H7 (cell line): ENCODE data around the gene IRF2BP1. TPM values are rescaled to one million over a fixed set of nuclear protein-coding genes. Genes with fewer than 3 reads are reported as not detected.
A peak's percentile ranks its signal among the peaks of the same experiment; 100 is the strongest.
"Not testable (repeated sequence)": the region's sequence is repeated elsewhere in the genome, so short reads cannot be mapped to it uniquely, and the experiment has no call there.

Experiments
- DNase-seq: peaks from one replicate; pipeline ENCODE4 v3.0.0; 2012
- H3K27me3 ChIP-seq: 2 replicates; pipeline ENCODE4 v1.6.0; 2011; ENCODE audit warnings: mild to moderate bottlenecking, low read length; ENCODE audit not compliant: control insufficient read depth, insufficient read depth
- H3K36me3 ChIP-seq: replicated peaks from 2 replicates; pipeline ENCODE4 v1.5.1; 2011; ENCODE audit warnings: low read length; ENCODE audit not compliant: control insufficient read depth, insufficient read depth
- H3K4me3 ChIP-seq: 2 replicates; pipeline ENCODE4 v1.5.1; 2011; ENCODE audit warnings: low read depth, mild to moderate bottlenecking, control low read depth, low read length, moderate library complexity; ENCODE audit not compliant: insufficient read depth
- total RNA-seq: library from RNA; depleted of rRNA; stranded (reverse); fragments of >200 nt; shearing (Covaris generic); gene quantifications from 2 replicates; pipeline ENCODE4 v1.2.3, GENCODE V29; 2014

The IRF2BP1 gene
- total RNA-seq, 1 experiment from 2014 or later, result 45.2 TPM

DNA sequence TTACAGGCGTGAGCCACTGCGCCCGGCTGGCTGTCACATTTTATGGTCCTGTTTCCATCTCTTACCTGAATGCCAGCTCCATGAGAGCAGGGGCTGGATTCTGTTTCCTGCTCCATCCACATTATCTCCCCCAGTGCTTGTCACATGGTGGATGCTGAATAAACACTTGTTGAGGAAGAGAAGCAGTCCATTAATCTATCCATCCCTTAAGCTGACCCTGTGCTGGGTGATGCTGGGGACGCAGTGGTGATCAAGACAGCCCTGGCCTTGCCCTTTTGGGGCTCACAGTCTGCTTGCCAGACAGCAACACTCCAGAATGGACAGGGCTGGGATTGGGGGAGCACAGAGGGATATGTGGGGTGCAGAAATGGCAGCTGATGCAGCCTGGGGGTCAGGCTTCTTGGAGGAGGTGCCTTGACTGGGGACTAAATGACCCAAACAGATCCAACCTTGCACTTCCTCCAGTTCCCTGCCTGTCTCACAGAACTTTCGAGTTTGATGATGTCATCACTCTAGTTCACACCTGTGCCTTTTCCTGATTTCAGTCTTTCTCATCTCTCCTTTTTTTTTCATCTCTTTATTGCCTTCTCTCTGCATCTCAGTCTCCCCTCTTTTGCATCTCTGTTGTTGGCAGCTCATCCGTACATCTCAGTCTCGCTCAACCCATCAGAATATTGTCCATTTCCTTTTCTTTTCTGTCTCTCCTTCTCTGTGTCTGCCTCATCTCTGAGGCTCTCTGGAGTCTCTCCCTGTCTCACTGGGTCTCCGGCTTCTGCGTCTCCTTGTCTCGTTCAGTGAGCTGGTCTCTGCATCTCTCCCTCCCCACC, 4.6 kb downstream of the IRF2BP1 start:
- H3K36me3 ChIP-seq, result no peaks in the 10 kb centered on the region
- DNase-seq, result peak; percentile 28
- no peaks in the 10 kb centered on the region for H3K27me3 ChIP-seq
- H3K4me3 ChIP-seq, result no peak overlapping the region

DNA sequence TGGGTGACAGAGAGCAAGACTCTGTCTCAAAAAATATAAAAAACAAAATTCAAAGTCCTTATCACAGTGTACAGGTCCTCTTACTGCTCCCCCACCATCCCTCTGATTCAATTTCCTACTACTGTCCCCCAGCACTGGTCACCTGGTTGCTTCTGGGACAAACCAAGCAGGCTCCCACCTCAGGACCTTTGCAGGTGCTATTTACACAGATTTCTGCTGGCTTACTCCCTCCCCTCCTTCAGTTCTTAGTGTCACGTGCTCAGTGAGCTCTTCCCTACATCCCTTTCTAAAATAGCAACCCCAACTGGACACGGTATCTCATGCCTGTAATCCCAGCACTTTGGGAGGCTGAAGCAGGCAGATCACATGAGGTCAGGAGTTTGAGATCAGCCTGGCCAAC, 6.0 kb downstream of the IRF2BP1 start:
- H3K27me3 ChIP-seq, result no peaks in the 10 kb centered on the region
- DNase-seq, result peak; percentile 7

DNA sequence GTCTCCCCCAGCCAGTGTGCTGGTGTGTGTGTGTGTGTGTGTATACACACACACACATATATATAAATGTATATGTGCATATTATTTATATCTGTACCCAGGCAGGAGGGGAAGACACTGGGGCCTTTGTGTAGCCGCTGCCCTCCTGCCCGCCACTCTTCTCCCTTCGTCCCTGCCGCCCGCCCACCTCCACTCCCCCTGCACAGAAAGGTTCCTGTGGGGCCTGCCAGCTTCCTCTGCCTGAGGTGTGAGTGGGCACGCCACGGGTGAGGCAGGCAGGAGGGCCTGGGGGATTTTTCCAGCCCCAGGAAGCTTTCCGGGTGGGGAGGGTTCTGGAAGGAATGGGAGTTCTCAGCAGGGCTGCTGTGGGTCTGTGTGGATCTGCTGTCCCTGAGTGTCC, 6.9 kb downstream of the IRF2BP1 start:
- DNase-seq, result peak; percentile 33
- no peaks in the 10 kb centered on the region for H3K27me3 ChIP-seq
- H3K36me3 ChIP-seq, result no peaks in the 10 kb centered on the region
- H3K4me3 ChIP-seq, result no peak overlapping the region

More for the DNA sequence above, 6.0 kb downstream of the IRF2BP1 start:
- Histone ChIP-seq H3K36me3 (no peaks in the 10 kb centered on the region), H3K4me3 (no peak overlapping the region)

DNA sequence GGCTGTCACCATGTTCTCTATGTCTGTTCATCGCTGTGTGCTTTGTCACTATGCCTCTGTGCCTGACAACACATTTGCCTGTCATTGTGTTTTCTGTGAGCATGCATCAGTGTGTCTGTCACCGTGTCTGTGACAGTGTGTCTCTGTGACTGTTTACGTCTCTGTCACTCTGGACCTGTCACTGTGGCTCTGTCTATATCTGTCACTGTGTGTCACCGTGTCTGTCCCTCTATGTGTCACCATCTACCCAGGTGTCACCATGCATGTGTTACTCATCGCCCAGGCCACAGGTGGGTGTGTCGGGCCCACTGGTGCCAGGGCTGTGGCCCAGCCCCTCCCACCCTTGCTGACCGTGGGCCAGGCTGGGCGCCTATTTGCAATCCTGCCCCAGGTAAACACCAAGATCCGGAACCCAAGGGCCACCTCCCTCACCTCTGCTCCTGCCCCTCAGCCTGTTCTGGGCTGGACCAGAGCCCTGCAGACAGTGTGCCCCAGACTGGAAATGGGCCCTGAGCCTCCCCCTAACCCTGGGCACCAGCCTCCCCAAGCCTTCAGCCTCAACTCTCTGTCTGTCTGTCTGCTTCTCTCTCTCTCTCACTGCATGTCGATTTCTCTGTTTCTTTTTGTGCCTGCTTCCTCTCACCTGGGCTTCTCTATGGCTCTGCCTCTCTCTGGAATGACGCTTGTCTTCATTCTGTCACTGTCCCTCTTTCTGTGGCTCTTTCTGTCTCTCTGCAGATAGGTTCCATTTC, 7.7 kb downstream of the IRF2BP1 start:
- Histone ChIP-seq H3K36me3 (no peaks in the 10 kb centered on the region), H3K27me3 (no peaks in the 10 kb centered on the region), H3K4me3 (no peak overlapping the region)
- DNase-seq, result peak; percentile 45

DNA sequence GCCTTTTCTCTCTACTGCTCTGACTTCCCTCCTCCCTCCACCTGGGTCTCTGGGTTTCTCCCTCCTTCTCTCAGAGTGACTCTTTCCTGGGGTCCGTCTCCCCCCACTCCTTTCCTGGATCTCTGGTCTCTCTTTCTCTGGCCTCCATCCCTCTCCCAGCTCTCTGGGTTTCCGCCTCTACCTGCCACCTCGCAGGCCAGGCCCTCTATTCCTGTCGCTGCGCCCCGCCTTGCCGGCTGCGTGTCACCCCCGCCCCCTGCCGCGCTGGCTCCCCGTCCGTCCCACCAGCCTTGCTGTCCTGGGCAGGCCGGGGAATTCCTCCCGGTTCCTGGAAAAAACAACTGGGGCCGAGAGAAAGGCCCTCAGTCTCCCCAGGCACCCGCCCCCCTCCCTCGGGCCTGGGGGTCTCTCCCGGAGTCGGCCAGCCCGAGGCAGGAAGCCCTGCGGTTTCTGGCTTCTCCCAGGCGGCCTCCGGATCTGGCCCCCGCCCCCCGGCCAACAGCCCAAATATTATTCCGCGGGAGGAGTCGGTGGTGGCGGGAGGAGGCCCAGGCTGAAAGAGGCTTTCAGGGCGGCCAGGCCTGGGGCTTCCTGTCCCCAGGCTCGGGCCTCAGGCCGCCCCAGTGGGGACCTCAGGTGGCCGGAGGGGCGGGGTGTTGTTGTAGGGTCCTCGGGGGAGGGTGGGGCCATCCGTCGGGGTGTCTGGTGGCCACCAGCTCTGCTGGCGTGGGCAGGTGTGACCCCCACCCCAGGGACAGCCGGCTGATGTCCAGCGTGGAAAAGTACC, 9.3 kb downstream of the IRF2BP1 start:
- Histone ChIP-seq H3K4me3 (peak overlapping the region; percentile 32), H3K36me3 (peaks cover 2% of the 10 kb centered on the region), H3K27me3 (no peaks in the 10 kb centered on the region)
- DNase-seq, result peak; percentile 87

DNA sequence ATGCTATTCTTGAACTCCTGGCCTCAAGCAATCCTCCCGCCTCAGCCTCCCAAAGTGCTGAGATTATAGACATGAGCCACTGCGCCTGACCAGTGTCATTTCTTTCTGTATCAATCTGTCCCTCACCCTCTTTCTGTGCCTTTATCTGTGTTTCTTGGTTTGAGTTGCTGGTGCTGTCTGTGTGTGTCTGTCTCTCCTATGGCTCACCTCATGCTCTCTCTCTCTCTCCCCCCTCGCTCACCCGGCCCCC, 9.9 kb downstream of the IRF2BP1 start:
- H3K4me3 ChIP-seq, result peak overlapping the region; percentile 32; the same call in 1 of the 2 replicates
- H3K27me3 ChIP-seq, result no peaks in the 10 kb centered on the region
- DNase-seq, result no peak
- peaks cover 2% of the 10 kb centered on the region for H3K36me3 ChIP-seq

DNA sequence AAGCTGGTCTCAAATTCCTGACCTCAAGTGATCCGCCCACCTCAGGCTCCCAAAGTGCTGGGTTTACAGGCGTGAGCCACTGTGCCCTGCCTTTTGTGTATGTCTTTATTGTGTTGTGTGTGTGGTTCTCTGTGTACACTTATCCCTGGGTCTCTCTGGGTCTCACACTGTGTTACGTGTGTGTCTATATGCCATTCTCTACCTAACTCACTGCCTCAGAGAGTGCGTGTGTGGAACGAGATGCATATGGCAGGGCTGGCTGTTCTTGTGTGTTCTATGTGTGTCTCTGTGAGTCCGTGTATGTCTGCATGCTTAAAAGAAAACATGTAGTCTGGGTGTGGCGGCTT, 11.3 kb downstream of the IRF2BP1 start:
- Histone ChIP-seq H3K4me3 (no peak overlapping the region), H3K27me3 (no peaks in the 10 kb centered on the region), H3K36me3 (peaks cover 2% of the 10 kb centered on the region)
- DNase-seq, result peak; percentile 22

DNA sequence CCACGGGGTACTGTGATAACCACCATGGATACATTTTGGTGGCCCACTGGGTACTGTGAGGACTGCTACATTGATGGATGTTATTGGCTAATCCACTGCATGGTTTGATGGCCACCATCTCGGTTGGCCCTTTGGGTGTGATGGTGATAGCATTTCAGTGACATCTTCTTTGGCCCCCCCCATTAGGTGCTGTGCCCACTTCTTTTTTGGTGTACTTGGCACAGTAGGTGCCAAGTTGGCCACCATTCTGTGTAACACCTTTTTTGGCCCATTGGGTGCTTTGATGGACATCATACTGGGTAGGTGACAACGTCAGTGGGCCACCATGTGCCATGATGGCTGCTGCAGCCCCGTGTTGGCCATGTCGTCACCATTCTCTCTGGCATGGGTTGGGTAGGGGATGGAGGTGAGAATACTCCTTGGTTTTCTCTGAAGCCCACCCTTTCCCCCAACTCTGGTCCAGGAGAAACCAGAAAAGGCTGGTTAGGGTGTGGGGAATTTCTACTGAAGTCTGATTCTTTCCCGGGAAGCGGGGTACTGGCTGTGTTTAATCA, 12.6 kb downstream of the IRF2BP1 start:
- Histone ChIP-seq H3K4me3 (no peak overlapping the region), H3K27me3 (no peaks in the 10 kb centered on the region), H3K36me3 (peaks cover 2% of the 10 kb centered on the region)
- DNase-seq, result no peak

DNA sequence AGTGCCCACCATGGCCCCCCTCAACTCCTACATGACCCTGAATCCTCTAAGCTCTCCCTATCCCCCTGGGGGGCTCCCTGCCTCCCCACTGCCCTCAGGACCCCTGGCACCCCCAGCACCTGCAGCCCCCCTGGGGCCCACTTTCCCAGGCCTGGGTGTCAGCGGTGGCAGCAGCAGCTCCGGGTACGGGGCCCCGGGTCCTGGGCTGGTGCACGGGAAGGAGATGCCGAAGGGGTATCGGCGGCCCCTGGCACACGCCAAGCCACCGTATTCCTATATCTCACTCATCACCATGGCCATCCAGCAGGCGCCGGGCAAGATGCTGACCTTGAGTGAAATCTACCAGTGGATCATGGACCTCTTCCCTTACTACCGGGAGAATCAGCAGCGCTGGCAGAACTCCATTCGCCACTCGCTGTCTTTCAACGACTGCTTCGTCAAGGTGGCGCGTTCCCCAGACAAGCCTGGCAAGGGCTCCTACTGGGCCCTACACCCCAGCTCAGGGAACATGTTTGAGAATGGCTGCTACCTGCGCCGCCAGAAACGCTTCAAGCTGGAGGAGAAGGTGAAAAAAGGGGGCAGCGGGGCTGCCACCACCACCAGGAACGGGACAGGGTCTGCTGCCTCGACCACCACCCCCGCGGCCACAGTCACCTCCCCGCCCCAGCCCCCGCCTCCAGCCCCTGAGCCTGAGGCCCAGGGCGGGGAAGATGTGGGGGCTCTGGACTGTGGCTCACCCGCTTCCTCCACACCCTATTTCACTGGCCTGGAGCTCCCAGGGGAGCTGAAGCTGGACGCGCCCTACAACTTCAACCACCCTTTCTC, 13.6 kb downstream of the IRF2BP1 start:
- H3K27me3 ChIP-seq, result no peaks in the 10 kb centered on the region
- DNase-seq, result peak; percentile 39
- peaks cover 2% of the 10 kb centered on the region for H3K36me3 ChIP-seq
- H3K4me3 ChIP-seq, result no peak overlapping the region

DNA sequence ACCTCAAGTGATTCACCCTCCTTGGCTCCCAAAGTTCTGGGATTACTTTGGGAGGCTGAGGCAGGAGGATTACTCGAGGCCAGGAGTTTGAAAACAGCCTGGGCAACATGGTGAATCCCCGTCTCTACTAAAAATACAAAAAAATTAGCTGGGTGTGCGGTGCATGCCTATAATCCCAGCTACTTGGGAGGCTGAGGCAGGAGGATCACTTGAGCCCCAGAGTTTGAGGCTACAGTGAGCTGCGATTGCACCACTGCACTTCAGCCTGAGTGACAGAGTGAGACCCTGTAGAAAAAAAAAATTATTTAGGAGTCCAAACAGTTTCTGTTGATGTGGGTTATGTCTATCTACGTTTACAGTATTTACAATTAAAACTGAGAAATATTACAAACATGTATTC, 15.1 kb downstream of the IRF2BP1 start:
- Histone ChIP-seq H3K36me3 (peaks cover 2% of the 10 kb centered on the region), H3K4me3 (no peak overlapping the region), H3K27me3 (no peaks in the 10 kb centered on the region)
- no peak for DNase-seq

DNA sequence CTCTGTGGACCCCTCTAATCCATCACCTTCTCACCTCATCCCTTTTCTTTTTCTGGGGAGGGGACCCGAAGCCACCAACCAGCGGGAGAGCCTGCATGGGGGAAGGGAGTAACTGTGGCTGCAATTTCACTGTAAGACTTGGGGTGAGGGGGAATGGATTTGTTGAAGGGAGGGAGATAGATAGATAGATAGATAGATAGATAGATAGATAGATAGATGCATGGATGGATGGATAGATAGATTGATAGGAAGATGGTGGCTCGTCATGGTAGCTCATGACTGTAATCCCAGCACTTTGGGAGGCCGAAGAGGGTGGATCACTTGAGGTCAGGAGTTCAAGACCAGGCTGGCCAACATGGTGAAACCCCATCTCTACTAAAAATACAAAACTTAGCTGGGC, 18.7 kb downstream of the IRF2BP1 start:
- DNase-seq, H3K36me3 ChIP-seq, H3K4me3 ChIP-seq, H3K27me3 ChIP-seq: not testable (repeated sequence)

DNA sequence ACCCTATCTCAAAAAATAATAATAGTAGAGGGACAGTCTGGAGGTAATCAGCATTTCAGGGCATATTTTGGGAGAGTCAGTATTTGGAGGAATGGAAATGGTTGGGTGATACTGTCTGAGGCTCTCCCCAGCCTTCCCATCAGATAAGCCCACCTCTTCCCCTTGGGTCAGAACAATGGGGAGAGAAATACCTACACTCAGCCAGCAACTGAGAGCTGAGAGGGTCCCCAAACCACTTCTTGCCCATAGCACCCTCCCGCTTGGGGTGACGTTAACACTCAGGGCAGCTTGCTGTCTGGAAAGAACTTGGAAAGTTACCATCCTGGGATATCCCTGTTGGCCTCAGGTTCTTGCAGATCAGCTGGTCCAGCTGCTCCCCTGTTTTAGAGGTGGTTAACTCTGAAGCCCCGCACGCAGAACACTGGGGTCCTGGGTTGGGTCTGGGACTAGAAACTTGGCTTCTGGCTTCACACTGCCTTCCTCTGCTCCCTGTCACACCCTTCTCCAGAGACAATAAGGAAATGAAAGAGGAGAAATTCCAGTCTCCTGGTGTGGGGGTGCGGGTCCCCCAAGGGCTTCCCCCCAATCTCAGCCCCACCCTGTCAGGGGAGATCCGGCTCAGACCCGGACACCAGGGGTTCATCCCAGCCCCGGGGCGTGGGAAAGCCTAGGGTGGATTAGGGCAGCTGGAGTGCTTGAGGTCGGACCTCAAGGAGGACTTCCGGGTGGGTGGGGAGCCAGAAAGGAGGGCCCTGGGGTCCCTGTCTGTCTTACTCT, 19.4 kb downstream of the IRF2BP1 start:
- H3K36me3 ChIP-seq, result no peaks in the 10 kb centered on the region; the same call in 1 of the 2 replicates
- peak; percentile 43 for DNase-seq
- H3K4me3 ChIP-seq, result no peak overlapping the region
- no peaks in the 10 kb centered on the region; the same call in 1 of the 2 replicates for H3K27me3 ChIP-seq

DNA sequence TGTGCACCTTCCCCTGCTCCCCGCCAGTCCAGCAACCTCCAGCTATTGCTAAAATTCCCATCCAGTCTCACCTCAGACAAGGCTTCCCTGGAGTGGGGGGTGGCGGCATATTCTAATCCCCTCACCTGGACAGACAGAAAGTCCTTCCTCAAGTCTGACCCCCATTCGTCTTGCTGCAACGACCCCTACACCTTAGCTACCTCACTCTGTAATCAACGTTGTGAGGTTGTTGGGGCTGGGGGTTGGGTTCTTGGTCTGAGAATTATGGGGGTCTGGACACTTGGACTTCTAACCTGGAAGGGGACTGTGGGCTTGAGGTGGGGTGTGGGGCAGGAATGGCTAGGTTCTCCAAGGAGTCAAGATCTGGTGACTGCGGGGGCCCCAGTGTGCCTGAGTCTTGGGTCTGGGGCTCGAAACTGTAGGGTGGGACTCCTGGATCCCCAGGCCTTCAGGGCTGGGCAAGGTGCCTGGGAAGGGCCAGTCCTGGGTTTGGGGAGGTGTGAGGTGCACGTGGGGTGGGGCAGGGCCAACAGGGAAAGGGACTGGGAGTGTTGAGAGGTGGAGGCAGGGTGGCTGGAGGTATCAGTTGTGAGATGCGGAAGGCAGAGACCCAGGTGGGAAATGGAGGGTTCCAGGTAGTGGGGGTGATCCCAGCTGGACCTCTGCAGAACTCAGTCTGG, 20.5 kb downstream of the IRF2BP1 start:
- peak overlapping the region; percentile 78 for H3K4me3 ChIP-seq
- H3K36me3 ChIP-seq, result no peaks in the 10 kb centered on the region; the same call in 1 of the 2 replicates
- peak; percentile 46 for DNase-seq
- H3K27me3 ChIP-seq, result no peaks in the 10 kb centered on the region; the same call in 1 of the 2 replicates
